ENCODE measurements around the gene BRK1. TPM values are rescaled to one million over a fixed set of nuclear protein-coding genes. Genes with fewer than 3 reads are reported as not detected.
"Not testable (repeated sequence)": the region's sequence is repeated elsewhere in the genome, so short reads cannot be mapped to it uniquely, and the experiment has no call there.

Gene BRK1
- total and polyA plus RNA-seq, 2 experiments from 2014 or later = 112 to 186 TPM

- H3K4me3 ChIP-seq = no peak overlapping the region
- H3K9me3 ChIP-seq (ENCODE audit: low read depth) = no peaks in the 10 kb centered on the region
- H3K27ac ChIP-seq = no peak overlapping the region
- no peaks in the 10 kb centered on the region for H3K9me2 ChIP-seq (replicated peaks; ENCODE audit: insufficient read depth)
- H3K36me3 ChIP-seq (replicated peaks; ENCODE audit: insufficient read depth, low read depth) = no peaks in the 10 kb centered on the region
- WGBS (ENCODE audit: low lambda C conversion rate, missing lambda C conversion rate) = 89% methylated on average over 13 of the region's 13 CpGs
- no peaks in the 10 kb centered on the region for H4K20me1 ChIP-seq (ENCODE audit: insufficient read depth, poor library complexity, severe bottlenecking)
- no peak for DNase-seq (ENCODE audit: low spot score)
- H3K27me3 ChIP-seq = no peaks in the 10 kb centered on the region
- H3K4me2 ChIP-seq = no peak overlapping the region
- no peak overlapping the region for H2AFZ ChIP-seq
- TF ChIP-seq EZH2 (IDR thresholded peaks at IDR 0.05; ENCODE audit: borderline replicate concordance) (no peak), EZH2phosphoT487 (IDR thresholded peaks at IDR 0.05; ENCODE audit: low read depth, severe bottlenecking, unreplicated experiment) (no peak), CTCF (IDR thresholded peaks at IDR 0.05; ENCODE audit: poor library complexity) (no peak)
- no peaks in the 10 kb centered on the region for H3K79me2 ChIP-seq
- no peaks in the 10 kb centered on the region for H3K4me1 ChIP-seq (ENCODE audit: insufficient read depth)
Measured at GRCh38 chr3:10170915-10171478, 55.5 kb downstream of the BRK1 start.

GRCh38 chr3:10173095-10173925 is 57.8 kb downstream of the BRK1 start:
- DNase-seq (ENCODE audit: low spot score) = no peak
- Histone ChIP-seq H3K4me2 (no peak overlapping the region), H3K4me3 (no peak overlapping the region), H3K36me3 (replicated peaks; ENCODE audit: insufficient read depth, low read depth) (no peaks in the 10 kb centered on the region), H3K27me3 (no peaks in the 10 kb centered on the region), H3K9me3 (ENCODE audit: low read depth) (no peaks in the 10 kb centered on the region), H3K27ac (peak overlapping the region; percentile 10), H2AFZ (no peak overlapping the region), H3K79me2 (no peaks in the 10 kb centered on the region), H4K20me1 (ENCODE audit: insufficient read depth, poor library complexity, severe bottlenecking) (no peaks in the 10 kb centered on the region), H3K4me1 (ENCODE audit: insufficient read depth) (no peaks in the 10 kb centered on the region), H3K9me2 (replicated peaks; ENCODE audit: insufficient read depth) (no peaks in the 10 kb centered on the region)
- WGBS (ENCODE audit: low lambda C conversion rate, missing lambda C conversion rate) = 88% methylated on average over 10 of the region's 10 CpGs
- TF ChIP-seq CTCF (IDR thresholded peaks at IDR 0.05; ENCODE audit: poor library complexity) (no peak), EZH2phosphoT487 (IDR thresholded peaks at IDR 0.05; ENCODE audit: low read depth, severe bottlenecking, unreplicated experiment) (no peak), EZH2 (IDR thresholded peaks at IDR 0.05; ENCODE audit: borderline replicate concordance) (no peak)

- no peaks in the 10 kb centered on the region for H4K20me1 ChIP-seq (ENCODE audit: insufficient read depth, poor library complexity, severe bottlenecking)
- H3K79me2 ChIP-seq = no peaks in the 10 kb centered on the region
- no peaks in the 10 kb centered on the region for H3K9me3 ChIP-seq (ENCODE audit: low read depth)
- peak; percentile 27 for DNase-seq (ENCODE audit: low spot score)
- no peaks in the 10 kb centered on the region for H3K27me3 ChIP-seq
- no peaks in the 10 kb centered on the region for H3K36me3 ChIP-seq (replicated peaks; ENCODE audit: insufficient read depth, low read depth)
- TF ChIP-seq CTCF (IDR thresholded peaks at IDR 0.05; ENCODE audit: poor library complexity) (no peak), EZH2 (IDR thresholded peaks at IDR 0.05; ENCODE audit: borderline replicate concordance) (no peak), EZH2phosphoT487 (IDR thresholded peaks at IDR 0.05; ENCODE audit: low read depth, severe bottlenecking, unreplicated experiment) (no peak)
- H3K4me1 ChIP-seq (ENCODE audit: insufficient read depth) = no peaks in the 10 kb centered on the region
- H3K9me2 ChIP-seq (replicated peaks; ENCODE audit: insufficient read depth) = no peaks in the 10 kb centered on the region
- H2AFZ ChIP-seq = no peak overlapping the region
- 78% methylated on average over 6 of the region's 6 CpGs for WGBS (ENCODE audit: low lambda C conversion rate, missing lambda C conversion rate)
- H3K4me2 ChIP-seq = no peak overlapping the region
- peak overlapping the region; percentile 10 for H3K27ac ChIP-seq
- H3K4me3 ChIP-seq = no peak overlapping the region
Measured at GRCh38 chr3:10173926-10174435, 58.5 kb downstream of the BRK1 start.

GRCh38 chr3:10175334-10175733 is 59.9 kb downstream of the BRK1 start:
- WGBS (ENCODE audit: low lambda C conversion rate, missing lambda C conversion rate) = 98% methylated on average over 7 of the region's 7 CpGs
- H3K4me2 ChIP-seq; DNase-seq (ENCODE audit: low spot score); H2AFZ ChIP-seq; H3K9me2 ChIP-seq (replicated peaks; ENCODE audit: insufficient read depth); H3K4me3 ChIP-seq; H4K20me1 ChIP-seq (ENCODE audit: insufficient read depth, poor library complexity, severe bottlenecking); H3K9me3 ChIP-seq (ENCODE audit: low read depth); H3K27me3 ChIP-seq; H3K79me2 ChIP-seq; H3K36me3 ChIP-seq (replicated peaks; ENCODE audit: insufficient read depth, low read depth); H3K27ac ChIP-seq; H3K4me1 ChIP-seq (ENCODE audit: insufficient read depth): not testable (repeated sequence)

GRCh38 chr3:10176150-10176549 is 60.7 kb downstream of the BRK1 start:
- H3K4me1 ChIP-seq (ENCODE audit: insufficient read depth); H3K27me3 ChIP-seq; H3K36me3 ChIP-seq (replicated peaks; ENCODE audit: insufficient read depth, low read depth); H4K20me1 ChIP-seq (ENCODE audit: insufficient read depth, poor library complexity, severe bottlenecking); H2AFZ ChIP-seq; H3K4me3 ChIP-seq; H3K79me2 ChIP-seq; H3K9me2 ChIP-seq (replicated peaks; ENCODE audit: insufficient read depth); H3K9me3 ChIP-seq (ENCODE audit: low read depth); H3K27ac ChIP-seq; DNase-seq (ENCODE audit: low spot score); H3K4me2 ChIP-seq: not testable (repeated sequence)
- 95% methylated on average over 4 of the region's 4 CpGs for WGBS (ENCODE audit: low lambda C conversion rate, missing lambda C conversion rate)

Data from hepatocyte (in vitro differentiated cells).